ENCODE results near the gene CAD. TPM values are rescaled to one million over a fixed set of nuclear protein-coding genes. Genes with fewer than 3 reads are reported as not detected.

The CAD gene
- 38.5 TPM for total RNA-seq (ENCODE audit: unreplicated experiment)
- long read RNA-seq, partial matches to known transcripts, result 0 of 2 reads
- long read RNA-seq, other reads (novel, unspliced or antisense), result 1 of 2 reads

DNA sequence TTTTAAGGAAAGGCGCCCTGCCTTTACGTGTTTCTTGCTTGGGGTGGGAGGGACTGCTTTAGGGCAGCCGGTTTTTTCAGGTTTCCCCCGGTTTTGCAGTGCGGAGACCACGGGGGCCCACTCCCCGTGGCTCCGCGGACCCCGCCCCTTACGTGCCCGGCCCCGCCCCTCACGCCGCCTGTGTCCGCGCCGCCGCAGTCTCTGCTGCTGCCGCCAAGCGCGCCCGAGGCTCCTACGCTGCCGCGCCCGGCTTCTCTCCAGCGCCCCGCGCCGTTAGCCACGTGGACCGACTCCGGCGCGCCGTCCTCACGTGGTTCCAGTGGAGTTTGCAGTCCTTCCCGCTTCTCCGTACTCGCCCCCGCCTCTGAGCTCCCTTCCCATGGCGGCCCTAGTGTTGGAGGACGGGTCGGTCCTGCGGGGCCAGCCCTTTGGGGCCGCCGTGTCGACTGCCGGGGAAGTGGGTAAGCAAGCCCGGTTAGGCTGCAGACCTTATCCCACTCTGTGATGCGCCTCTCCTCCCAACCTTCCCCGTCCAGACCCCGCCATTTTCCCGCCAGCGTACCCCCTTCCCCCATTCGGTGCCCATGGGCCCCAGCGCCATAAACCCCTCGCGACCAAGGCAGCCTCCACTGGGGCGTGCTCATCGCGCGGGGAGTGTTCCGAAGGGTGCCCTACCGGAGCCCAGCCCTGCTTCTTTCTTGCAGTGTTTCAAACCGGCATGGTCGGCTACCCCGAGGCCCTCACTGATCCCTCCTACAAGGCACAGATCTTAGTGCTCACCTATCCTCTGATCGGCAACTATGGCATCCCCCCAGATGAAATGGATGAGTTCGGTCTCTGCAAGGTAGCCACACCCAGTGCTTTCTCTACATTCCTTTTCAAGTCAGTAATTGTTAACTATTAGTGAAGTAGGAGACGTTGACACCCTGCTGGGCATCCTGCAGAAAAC lies at the start of gene CAD:
Gene CAD (plus strand): TSS at position 197 of the 949 bp plus-strand sequence. CDS start 183 bp downstream, at position 380.
- peak; percentile 93 for DNase-seq
- Mint-ChIP-seq H3K27me3 (ENCODE audit: unreplicated experiment) (peaks cover 6% of the 10 kb centered on the region), H3K4me3 (ENCODE audit: unreplicated experiment) (peak within 1 kb of the TSS; percentile 96), H3K9me3 (ENCODE audit: unreplicated experiment) (peaks cover 2% of the 10 kb centered on the region), H3K36me3 (ENCODE audit: unreplicated experiment) (no peaks in the 10 kb centered on the region), H3K4me1 (ENCODE audit: low read depth, unreplicated experiment) (peaks cover 5% of the 10 kb centered on the region), H3K27ac (ENCODE audit: unreplicated experiment) (peak within 1 kb of the TSS; percentile 53)
- TF ChIP-seq, protein P1, sequence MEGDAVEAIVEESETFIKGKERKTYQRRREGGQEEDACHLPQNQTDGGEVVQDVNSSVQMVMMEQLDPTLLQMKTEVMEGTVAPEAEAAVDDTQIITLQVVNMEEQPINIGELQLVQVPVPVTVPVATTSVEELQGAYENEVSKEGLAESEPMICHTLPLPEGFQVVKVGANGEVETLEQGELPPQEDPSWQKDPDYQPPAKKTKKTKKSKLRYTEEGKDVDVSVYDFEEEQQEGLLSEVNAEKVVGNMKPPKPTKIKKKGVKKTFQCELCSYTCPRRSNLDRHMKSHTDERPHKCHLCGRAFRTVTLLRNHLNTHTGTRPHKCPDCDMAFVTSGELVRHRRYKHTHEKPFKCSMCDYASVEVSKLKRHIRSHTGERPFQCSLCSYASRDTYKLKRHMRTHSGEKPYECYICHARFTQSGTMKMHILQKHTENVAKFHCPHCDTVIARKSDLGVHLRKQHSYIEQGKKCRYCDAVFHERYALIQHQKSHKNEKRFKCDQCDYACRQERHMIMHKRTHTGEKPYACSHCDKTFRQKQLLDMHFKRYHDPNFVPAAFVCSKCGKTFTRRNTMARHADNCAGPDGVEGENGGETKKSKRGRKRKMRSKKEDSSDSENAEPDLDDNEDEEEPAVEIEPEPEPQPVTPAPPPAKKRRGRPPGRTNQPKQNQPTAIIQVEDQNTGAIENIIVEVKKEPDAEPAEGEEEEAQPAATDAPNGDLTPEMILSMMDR (IDR thresholded peaks at IDR 0.05; ENCODE audit: partially characterized antibody, unreplicated experiment), result no peak

DNA sequence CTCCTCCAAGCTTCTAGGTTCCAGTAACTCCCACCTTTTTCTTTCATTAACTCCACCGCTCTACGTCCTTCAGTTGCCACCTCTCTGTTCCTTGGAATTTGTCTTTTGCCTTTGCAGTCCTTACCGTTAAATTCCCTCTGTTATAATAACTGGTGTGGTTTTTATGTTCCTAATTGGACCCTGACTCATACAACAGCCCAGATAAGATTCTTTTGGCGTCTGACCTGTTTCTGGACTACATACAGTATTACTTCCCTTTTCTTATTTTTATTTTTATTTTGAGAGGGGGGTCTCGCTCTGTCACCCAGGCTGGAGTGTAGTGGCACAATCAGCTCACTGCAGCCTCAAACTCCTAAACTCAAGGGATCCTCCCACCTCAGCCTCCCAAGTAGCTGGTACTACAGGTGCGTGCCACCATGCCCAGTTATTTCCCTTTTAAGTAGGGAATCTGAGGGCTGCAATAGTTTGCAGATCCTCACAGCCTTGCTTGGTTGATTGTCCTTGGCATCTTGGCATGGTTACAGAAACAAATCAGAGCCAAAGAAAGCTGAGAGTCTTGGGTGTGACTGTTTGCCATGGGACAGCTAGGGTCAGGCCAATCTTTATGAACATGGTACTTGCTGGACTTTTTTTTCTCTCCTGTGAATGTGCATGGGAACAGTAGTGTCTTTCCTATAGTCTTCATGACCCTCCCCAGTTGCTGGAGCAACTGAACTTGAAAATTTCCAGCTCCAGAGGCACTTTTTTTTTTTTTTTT lies 46.4 kb upstream of the CAD start:
- Mint-ChIP-seq H3K27me3 (ENCODE audit: unreplicated experiment) (peaks cover 2% of the 10 kb centered on the region), H3K9me3 (ENCODE audit: unreplicated experiment) (no peaks in the 10 kb centered on the region), H3K4me1 (ENCODE audit: low read depth, unreplicated experiment) (no peaks in the 10 kb centered on the region), H3K27ac (ENCODE audit: unreplicated experiment) (no peak overlapping the region), H3K36me3 (ENCODE audit: unreplicated experiment) (no peaks in the 10 kb centered on the region), H3K4me3 (ENCODE audit: unreplicated experiment) (no peak overlapping the region)
- TF ChIP-seq, protein P1 (IDR thresholded peaks at IDR 0.05; ENCODE audit: partially characterized antibody, unreplicated experiment), result no peak
- DNase-seq, result no peak

DNA sequence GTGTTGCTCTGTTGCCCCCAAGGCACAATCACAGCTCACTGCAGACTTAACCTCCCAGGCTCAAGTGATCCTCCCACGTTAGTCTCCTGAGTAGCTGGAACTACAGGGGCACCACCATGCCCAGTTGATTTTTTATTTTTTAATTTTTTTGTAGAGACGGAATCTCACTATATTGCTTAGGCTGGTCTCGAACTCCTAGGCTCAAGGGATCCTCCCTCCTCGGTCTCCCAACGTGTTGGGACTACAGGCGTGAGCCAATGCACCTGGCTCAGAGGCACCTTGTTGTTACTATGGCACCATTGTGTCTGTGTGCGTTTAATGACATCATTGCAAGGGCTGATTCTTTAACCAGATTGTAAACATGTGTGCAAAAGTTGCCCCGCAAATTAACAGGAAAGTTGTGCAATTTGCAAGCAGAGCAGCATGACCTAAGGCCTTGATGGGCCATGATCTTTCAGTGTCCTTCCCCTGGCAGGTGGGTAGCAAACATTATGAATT lies 45.8 kb upstream of the CAD start:
- peaks cover 2% of the 10 kb centered on the region for H3K27me3 Mint-ChIP-seq (ENCODE audit: unreplicated experiment)
- no peak for DNase-seq
- no peaks in the 10 kb centered on the region for H3K9me3 Mint-ChIP-seq (ENCODE audit: unreplicated experiment)
- H3K4me3 Mint-ChIP-seq (ENCODE audit: unreplicated experiment), result no peak overlapping the region
- TF ChIP-seq, protein P1 (IDR thresholded peaks at IDR 0.05; ENCODE audit: partially characterized antibody, unreplicated experiment), result no peak
- no peaks in the 10 kb centered on the region for H3K36me3 Mint-ChIP-seq (ENCODE audit: unreplicated experiment)
- H3K4me1 Mint-ChIP-seq (ENCODE audit: low read depth, unreplicated experiment), result no peaks in the 10 kb centered on the region
- H3K27ac Mint-ChIP-seq (ENCODE audit: unreplicated experiment), result no peak overlapping the region

DNA sequence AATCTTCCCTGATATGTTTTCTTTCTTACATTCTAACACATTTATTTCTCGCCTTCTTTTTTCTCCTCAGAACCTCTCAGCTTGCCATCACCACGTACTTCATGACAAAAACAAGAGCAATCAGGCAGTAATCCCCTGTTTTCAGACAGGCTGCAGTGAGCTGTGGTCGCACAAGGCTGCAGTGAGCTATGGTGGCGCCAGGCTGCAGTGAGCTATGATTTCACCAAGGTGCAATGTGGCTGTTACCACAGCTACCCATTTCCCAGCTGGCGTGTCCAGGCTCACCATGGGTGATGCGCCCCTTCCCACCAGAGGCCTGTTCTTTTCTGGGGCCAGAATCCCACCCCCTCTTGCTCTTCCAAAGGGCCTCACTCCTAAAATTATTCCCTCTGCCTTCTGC lies 42.5 kb upstream of the CAD start:
- Mint-ChIP-seq H3K27me3 (ENCODE audit: unreplicated experiment) (peaks cover 5% of the 10 kb centered on the region), H3K4me1 (ENCODE audit: low read depth, unreplicated experiment) (no peaks in the 10 kb centered on the region), H3K9me3 (ENCODE audit: unreplicated experiment) (no peaks in the 10 kb centered on the region), H3K36me3 (ENCODE audit: unreplicated experiment) (no peaks in the 10 kb centered on the region), H3K4me3 (ENCODE audit: unreplicated experiment) (no peak overlapping the region), H3K27ac (ENCODE audit: unreplicated experiment) (no peak overlapping the region)
- no peak for DNase-seq
- TF ChIP-seq, protein P1 (IDR thresholded peaks at IDR 0.05; ENCODE audit: partially characterized antibody, unreplicated experiment), result no peak
